GM23338 (cell line): ENCODE data around the gene CCNA2. TPM values are rescaled to one million over a fixed set of nuclear protein-coding genes. Genes with fewer than 3 reads are reported as not detected.

Experiments used
- ATAC-seq: fragments of 200-7000 bp; cut with Tn5 transposase; 3 replicates; pipeline ENCODE4 v1.9.1; 2020
- DNase-seq: peaks from one replicate; pipeline ENCODE4 v3.0.0-alpha.2; 2015; ENCODE audit warnings: low spot score
- H2AFZ ChIP-seq: fragments of 200-600 bp; sonication (generic); 2 replicates; pipeline ENCODE4 v1.8.0; 2016; ENCODE audit warnings: antibody characterized with exemption, mild to moderate bottlenecking, moderate library complexity
- H3F3A ChIP-seq: fragments of 200-600 bp; sonication (generic); replicated peaks from 2 replicates; pipeline ENCODE4 v1.8.0; 2017; ENCODE audit warnings: antibody characterized with exemption, mixed run types, low read depth
- H3K27ac ChIP-seq: fragments of 200-600 bp; sonication (generic); 2 replicates; pipeline ENCODE4 v1.6.1; 2016; ENCODE audit warnings: low read depth
- H3K27me3 ChIP-seq: fragments of 200-600 bp; sonication (generic); 2 replicates; pipeline ENCODE4 v1.8.0; 2016; ENCODE audit warnings: mild to moderate bottlenecking, mixed run types, moderate library complexity; ENCODE audit not compliant: insufficient read depth
- H3K36me3 ChIP-seq: fragments of 200-600 bp; sonication (generic); 2 replicates; pipeline ENCODE4 v1.8.0; 2016; ENCODE audit warnings: mild to moderate bottlenecking; ENCODE audit not compliant: insufficient read depth
- H3K4me1 ChIP-seq: fragments of 200-600 bp; sonication (generic); 2 replicates; pipeline ENCODE4 v1.8.0; 2016; ENCODE audit warnings: mild to moderate bottlenecking, moderate library complexity; ENCODE audit not compliant: insufficient read depth
- H3K4me2 ChIP-seq: fragments of 200-600 bp; sonication (generic); 2 replicates; pipeline ENCODE4 v1.7.1; 2017; ENCODE audit warnings: mixed run types
- H3K4me3 ChIP-seq: fragments of 200-600 bp; sonication (generic); 2 replicates; pipeline ENCODE4 v1.6.1; 2016; ENCODE audit warnings: mixed run types
- H3K79me2 ChIP-seq: fragments of 200-600 bp; sonication (generic); replicated peaks from 2 replicates; pipeline ENCODE4 v1.8.0; 2017; ENCODE audit warnings: mild to moderate bottlenecking; ENCODE audit not compliant: insufficient read depth
- H3K9me2 ChIP-seq: fragments of 200-600 bp; sonication (generic); 2 replicates; pipeline ENCODE4 v1.8.0; 2017; ENCODE audit not compliant: insufficient read depth
- H4K20me1 ChIP-seq: fragments of 200-600 bp; sonication (generic); replicated peaks from 2 replicates; pipeline ENCODE4 v1.8.0; 2017; ENCODE audit warnings: mild to moderate bottlenecking; ENCODE audit not compliant: insufficient read depth
- H3K27ac Mint-ChIP-seq: 2 replicates; pipeline ENCODE4 v1.8.0; 2020; ENCODE audit warnings: inconsistent platforms, mild to moderate bottlenecking, moderate library complexity, mixed read lengths
- H3K27me3 Mint-ChIP-seq: 3 replicates; pipeline ENCODE4 v1.8.0; 2022; ENCODE audit warnings: low read depth, mild to moderate bottlenecking, moderate library complexity, mixed read lengths, inconsistent platforms; ENCODE audit not compliant: insufficient read depth, poor library complexity
- H3K36me3 Mint-ChIP-seq: 3 replicates; pipeline ENCODE4 v1.8.0; 2021; ENCODE audit warnings: low read depth, mild to moderate bottlenecking, inconsistent platforms, moderate library complexity, mixed read lengths
- H3K4me1 Mint-ChIP-seq: 3 replicates; pipeline ENCODE4 v1.8.0; 2020; ENCODE audit warnings: mild to moderate bottlenecking, inconsistent platforms, mixed read lengths
- H3K4me3 Mint-ChIP-seq: 3 replicates; pipeline ENCODE4 v1.8.0; 2021; ENCODE audit warnings: moderate library complexity, mild to moderate bottlenecking, inconsistent platforms, mixed read lengths
- H3K9me3 Mint-ChIP-seq: 3 replicates; pipeline ENCODE4 v1.8.0; 2020; ENCODE audit warnings: moderate library complexity, mild to moderate bottlenecking, inconsistent platforms, mixed read lengths
- CREB1 ChIP-seq: fragments of 250-450 bp; sonication (Bioruptor Pico); IDR thresholded peaks from 2 replicates; pipeline ENCODE4 v1.5.0; 2020; ENCODE audit warnings: low read depth, mild to moderate bottlenecking, moderate library complexity
- EZH2 ChIP-seq: fragments of 200-600 bp; sonication (generic); IDR thresholded peaks from one replicate; pipeline ENCODE4 v1.8.0; 2017; ENCODE audit warnings: antibody characterized with exemption, mild to moderate bottlenecking, low read depth; ENCODE audit not compliant: unreplicated experiment
- EZH2phosphoT487 ChIP-seq: fragments of 200-600 bp; sonication (generic); IDR thresholded peaks from one replicate; pipeline ENCODE4 v1.8.1; 2018; ENCODE audit warnings: antibody characterized with exemption; ENCODE audit not compliant: unreplicated experiment
- JUNB ChIP-seq: IDR thresholded peaks from one replicate; pipeline ENCODE4 v1.6.1; 2016; ENCODE audit warnings: antibody characterized with exemption; ENCODE audit not compliant: unreplicated experiment
- NANOG ChIP-seq: IDR thresholded peaks from 2 replicates; pipeline ENCODE4 v1.6.1; 2016; ENCODE audit warnings: antibody characterized with exemption, borderline replicate concordance
- POLR2AphosphoS5 ChIP-seq: IDR thresholded peaks from 2 replicates; pipeline ENCODE4 v1.6.1; 2016; ENCODE audit warnings: antibody characterized with exemption, low read depth
- STAT1 ChIP-seq: IDR thresholded peaks from one replicate; pipeline ENCODE4 v1.6.1; 2016; ENCODE audit warnings: antibody characterized with exemption; ENCODE audit not compliant: unreplicated experiment
- ZNF114 ChIP-seq: fragments of 250-450 bp; sonication (Bioruptor Pico); IDR thresholded peaks from 2 replicates; pipeline ENCODE4 v1.5.0; 2020; ENCODE audit warnings: mild to moderate bottlenecking, moderate library complexity
- ZNF331 ChIP-seq: fragments of 250-450 bp; sonication (Bioruptor Pico); IDR thresholded peaks from 2 replicates; pipeline ENCODE4 v1.5.0; 2020; ENCODE audit warnings: low read depth, mild to moderate bottlenecking, moderate library complexity
- polyA plus RNA-seq: library from polyadenylated mRNA; unstranded; fragments of >200 nt; fragmentation: Nextera tagmentation; extraction: Ambion mirVana; gene quantifications from 2 replicates; pipeline ENCODE4 v1.2.1, GENCODE V29; 2016
- total RNA-seq: library from RNA; depleted of rRNA; stranded (reverse); fragments of >200 nt; shearing (Covaris generic); gene quantifications from 2 replicates; pipeline ENCODE4 v1.2.3, GENCODE V29; 2014
- TF ChIP-seq, protein P1 (sequence below): fragments of 250-450 bp; sonication (Bioruptor Pico); IDR thresholded peaks from 2 replicates; pipeline ENCODE4 v1.5.0; 2020; ENCODE audit warnings: mild to moderate bottlenecking, moderate library complexity
- TF ChIP-seq, protein P2 (sequence below): IDR thresholded peaks from one replicate; pipeline ENCODE4 v1.6.1; 2018; ENCODE audit warnings: antibody characterized with exemption; ENCODE audit not compliant: unreplicated experiment
- TF ChIP-seq, protein P3 (sequence below), 2 experiments: fragments of 200-600 bp in 1 of 2; sonication (generic) in 1 of 2; conservative IDR thresholded peaks; 2 replicates each; pipeline versions ENCODE4 v1.5.1 to v1.6.1; 2016 to 2017; ENCODE audit warnings: antibody characterized with exemption in 2 of 2, low read depth in 2 of 2, mild to moderate bottlenecking in 2 of 2, moderate library complexity in 1 of 2
- TF ChIP-seq, protein P4 (sequence below): IDR thresholded peaks from 2 replicates; pipeline ENCODE4 v1.6.1; 2016; ENCODE audit warnings: antibody characterized with exemption

The CCNA2 gene
- total and polyA plus RNA-seq, 2 experiments from 2014 or later, result 60.5 to 160 TPM

DNA sequence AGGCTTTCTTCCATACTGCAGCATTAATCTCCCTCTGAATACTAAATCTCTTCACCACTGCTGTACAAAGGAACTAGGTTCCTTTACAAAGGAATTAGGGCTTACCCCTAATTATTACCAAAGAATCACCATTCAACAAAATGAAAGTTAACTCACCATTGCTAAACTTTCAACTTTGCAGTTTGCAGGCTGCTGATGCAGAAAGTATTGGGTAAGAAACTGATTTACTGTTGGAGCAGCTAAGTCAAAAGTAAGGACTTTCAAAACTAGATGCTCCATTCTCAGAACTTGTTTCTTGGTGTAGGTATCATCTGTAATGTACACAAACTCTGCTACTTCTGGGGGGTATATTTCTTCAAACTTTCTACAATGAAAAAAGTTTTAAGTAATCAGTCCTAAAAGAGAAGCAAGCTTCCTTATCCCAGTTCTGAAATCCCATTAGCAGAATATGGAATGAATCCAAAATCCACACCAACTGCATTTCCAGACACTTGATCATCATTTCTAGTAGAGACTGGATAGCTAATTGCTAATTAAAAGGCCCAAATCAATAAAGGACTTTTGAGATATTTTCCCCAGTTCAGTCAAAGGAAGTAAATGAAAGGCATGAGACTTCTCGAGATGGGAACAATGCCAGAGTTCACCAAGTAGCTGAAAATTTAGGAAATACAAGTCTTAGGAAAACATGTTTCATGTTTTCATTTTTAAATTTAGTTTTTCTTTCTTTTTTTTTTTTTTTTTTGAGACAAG is 4.3 kb downstream of the CCNA2 start:
- Histone ChIP-seq H3K4me2 (no peak overlapping the region), H3K27ac (no peak overlapping the region), H3K9me2 (no peaks in the 10 kb centered on the region), H3K4me1 (peaks cover 11% of the 10 kb centered on the region; the same call in 1 of the 2 replicates), H3K4me3 (no peak overlapping the region), H3F3A (peaks cover 5% of the 10 kb centered on the region; the same call in 1 of the 2 replicates), H3K27me3 (no peaks in the 10 kb centered on the region), H3K36me3 (peaks cover 80% of the 10 kb centered on the region), H4K20me1 (peaks cover 15% of the 10 kb centered on the region), H2AFZ (no peak overlapping the region), H3K79me2 (peaks cover 39% of the 10 kb centered on the region)
- TF ChIP-seq, protein P1, sequence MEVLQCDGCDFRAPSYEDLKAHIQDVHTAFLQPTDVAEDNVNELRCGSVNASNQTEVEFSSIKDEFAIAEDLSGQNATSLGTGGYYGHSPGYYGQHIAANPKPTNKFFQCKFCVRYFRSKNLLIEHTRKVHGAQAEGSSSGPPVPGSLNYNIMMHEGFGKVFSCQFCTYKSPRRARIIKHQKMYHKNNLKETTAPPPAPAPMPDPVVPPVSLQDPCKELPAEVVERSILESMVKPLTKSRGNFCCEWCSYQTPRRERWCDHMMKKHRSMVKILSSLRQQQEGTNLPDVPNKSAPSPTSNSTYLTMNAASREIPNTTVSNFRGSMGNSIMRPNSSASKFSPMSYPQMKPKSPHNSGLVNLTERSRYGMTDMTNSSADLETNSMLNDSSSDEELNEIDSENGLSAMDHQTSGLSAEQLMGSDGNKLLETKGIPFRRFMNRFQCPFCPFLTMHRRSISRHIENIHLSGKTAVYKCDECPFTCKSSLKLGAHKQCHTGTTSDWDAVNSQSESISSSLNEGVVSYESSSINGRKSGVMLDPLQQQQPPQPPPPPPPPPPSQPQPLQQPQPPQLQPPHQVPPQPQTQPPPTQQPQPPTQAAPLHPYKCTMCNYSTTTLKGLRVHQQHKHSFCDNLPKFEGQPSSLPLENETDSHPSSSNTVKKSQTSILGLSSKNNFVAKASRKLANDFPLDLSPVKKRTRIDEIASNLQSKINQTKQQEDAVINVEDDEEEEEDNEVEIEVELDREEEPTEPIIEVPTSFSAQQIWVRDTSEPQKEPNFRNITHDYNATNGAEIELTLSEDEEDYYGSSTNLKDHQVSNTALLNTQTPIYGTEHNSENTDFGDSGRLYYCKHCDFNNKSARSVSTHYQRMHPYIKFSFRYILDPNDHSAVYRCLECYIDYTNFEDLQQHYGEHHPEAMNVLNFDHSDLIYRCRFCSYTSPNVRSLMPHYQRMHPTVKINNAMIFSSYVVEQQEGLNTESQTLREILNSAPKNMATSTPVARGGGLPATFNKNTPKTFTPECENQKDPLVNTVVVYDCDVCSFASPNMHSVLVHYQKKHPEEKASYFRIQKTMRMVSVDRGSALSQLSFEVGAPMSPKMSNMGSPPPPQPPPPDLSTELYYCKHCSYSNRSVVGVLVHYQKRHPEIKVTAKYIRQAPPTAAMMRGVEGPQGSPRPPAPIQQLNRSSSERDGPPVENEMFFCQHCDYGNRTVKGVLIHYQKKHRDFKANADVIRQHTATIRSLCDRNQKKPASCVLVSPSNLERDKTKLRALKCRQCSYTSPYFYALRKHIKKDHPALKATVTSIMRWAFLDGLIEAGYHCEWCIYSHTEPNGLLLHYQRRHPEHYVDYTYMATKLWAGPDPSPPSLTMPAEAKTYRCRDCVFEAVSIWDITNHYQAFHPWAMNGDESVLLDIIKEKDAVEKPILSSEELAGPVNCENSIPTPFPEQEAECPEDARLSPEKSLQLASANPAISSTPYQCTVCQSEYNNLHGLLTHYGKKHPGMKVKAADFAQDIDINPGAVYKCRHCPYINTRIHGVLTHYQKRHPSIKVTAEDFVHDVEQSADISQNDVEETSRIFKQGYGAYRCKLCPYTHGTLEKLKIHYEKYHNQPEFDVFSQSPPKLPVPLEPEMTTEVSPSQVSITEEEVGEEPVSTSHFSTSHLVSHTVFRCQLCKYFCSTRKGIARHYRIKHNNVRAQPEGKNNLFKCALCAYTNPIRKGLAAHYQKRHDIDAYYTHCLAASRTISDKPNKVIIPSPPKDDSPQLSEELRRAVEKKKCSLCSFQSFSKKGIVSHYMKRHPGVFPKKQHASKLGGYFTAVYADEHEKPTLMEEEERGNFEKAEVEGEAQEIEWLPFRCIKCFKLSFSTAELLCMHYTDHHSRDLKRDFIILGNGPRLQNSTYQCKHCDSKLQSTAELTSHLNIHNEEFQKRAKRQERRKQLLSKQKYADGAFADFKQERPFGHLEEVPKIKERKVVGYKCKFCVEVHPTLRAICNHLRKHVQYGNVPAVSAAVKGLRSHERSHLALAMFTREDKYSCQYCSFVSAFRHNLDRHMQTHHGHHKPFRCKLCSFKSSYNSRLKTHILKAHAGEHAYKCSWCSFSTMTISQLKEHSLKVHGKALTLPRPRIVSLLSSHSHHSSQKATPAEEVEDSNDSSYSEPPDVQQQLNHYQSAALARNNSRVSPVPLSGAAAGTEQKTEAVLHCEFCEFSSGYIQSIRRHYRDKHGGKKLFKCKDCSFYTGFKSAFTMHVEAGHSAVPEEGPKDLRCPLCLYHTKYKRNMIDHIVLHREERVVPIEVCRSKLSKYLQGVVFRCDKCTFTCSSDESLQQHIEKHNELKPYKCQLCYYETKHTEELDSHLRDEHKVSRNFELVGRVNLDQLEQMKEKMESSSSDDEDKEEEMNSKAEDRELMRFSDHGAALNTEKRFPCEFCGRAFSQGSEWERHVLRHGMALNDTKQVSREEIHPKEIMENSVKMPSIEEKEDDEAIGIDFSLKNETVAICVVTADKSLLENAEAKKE (CRISPR knock-in tag), result no peak
- TF ChIP-seq POLR2AphosphoS5, result no peak
- TF ChIP-seq, protein P2, sequence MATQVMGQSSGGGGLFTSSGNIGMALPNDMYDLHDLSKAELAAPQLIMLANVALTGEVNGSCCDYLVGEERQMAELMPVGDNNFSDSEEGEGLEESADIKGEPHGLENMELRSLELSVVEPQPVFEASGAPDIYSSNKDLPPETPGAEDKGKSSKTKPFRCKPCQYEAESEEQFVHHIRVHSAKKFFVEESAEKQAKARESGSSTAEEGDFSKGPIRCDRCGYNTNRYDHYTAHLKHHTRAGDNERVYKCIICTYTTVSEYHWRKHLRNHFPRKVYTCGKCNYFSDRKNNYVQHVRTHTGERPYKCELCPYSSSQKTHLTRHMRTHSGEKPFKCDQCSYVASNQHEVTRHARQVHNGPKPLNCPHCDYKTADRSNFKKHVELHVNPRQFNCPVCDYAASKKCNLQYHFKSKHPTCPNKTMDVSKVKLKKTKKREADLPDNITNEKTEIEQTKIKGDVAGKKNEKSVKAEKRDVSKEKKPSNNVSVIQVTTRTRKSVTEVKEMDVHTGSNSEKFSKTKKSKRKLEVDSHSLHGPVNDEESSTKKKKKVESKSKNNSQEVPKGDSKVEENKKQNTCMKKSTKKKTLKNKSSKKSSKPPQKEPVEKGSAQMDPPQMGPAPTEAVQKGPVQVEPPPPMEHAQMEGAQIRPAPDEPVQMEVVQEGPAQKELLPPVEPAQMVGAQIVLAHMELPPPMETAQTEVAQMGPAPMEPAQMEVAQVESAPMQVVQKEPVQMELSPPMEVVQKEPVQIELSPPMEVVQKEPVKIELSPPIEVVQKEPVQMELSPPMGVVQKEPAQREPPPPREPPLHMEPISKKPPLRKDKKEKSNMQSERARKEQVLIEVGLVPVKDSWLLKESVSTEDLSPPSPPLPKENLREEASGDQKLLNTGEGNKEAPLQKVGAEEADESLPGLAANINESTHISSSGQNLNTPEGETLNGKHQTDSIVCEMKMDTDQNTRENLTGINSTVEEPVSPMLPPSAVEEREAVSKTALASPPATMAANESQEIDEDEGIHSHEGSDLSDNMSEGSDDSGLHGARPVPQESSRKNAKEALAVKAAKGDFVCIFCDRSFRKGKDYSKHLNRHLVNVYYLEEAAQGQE, result no peak
- TF ChIP-seq CREB1, result no peak
- TF ChIP-seq, protein P3, sequence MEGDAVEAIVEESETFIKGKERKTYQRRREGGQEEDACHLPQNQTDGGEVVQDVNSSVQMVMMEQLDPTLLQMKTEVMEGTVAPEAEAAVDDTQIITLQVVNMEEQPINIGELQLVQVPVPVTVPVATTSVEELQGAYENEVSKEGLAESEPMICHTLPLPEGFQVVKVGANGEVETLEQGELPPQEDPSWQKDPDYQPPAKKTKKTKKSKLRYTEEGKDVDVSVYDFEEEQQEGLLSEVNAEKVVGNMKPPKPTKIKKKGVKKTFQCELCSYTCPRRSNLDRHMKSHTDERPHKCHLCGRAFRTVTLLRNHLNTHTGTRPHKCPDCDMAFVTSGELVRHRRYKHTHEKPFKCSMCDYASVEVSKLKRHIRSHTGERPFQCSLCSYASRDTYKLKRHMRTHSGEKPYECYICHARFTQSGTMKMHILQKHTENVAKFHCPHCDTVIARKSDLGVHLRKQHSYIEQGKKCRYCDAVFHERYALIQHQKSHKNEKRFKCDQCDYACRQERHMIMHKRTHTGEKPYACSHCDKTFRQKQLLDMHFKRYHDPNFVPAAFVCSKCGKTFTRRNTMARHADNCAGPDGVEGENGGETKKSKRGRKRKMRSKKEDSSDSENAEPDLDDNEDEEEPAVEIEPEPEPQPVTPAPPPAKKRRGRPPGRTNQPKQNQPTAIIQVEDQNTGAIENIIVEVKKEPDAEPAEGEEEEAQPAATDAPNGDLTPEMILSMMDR (conservative IDR thresholded peaks at IDR 0.05; ENCODE audit: low read depth in 2 of 2), result no peak
- TF ChIP-seq ZNF331, result no peak
- TF ChIP-seq, protein P4, sequence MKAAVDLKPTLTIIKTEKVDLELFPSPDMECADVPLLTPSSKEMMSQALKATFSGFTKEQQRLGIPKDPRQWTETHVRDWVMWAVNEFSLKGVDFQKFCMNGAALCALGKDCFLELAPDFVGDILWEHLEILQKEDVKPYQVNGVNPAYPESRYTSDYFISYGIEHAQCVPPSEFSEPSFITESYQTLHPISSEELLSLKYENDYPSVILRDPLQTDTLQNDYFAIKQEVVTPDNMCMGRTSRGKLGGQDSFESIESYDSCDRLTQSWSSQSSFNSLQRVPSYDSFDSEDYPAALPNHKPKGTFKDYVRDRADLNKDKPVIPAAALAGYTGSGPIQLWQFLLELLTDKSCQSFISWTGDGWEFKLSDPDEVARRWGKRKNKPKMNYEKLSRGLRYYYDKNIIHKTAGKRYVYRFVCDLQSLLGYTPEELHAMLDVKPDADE, result no peak
- no peak for TF ChIP-seq JUNB
- no peak for TF ChIP-seq ZNF114 (CRISPR knock-in tag)
- TF ChIP-seq EZH2, result no peak
- TF ChIP-seq NANOG, result no peak
- no peak for TF ChIP-seq EZH2phosphoT487
- TF ChIP-seq STAT1, result no peak
- H3K4me3 Mint-ChIP-seq, result no peak overlapping the region
- peaks cover 16% of the 10 kb centered on the region for H3K27me3 Mint-ChIP-seq
- DNase-seq, result no peak
- H3K9me3 Mint-ChIP-seq, result no peaks in the 10 kb centered on the region
- peaks cover 83% of the 10 kb centered on the region for H3K36me3 Mint-ChIP-seq
- no peak overlapping the region for H3K27ac Mint-ChIP-seq
- H3K4me1 Mint-ChIP-seq, result peaks cover 7% of the 10 kb centered on the region
- no peak for ATAC-seq
